ENCODE data around the gene RPS26.
"Not testable (repeated sequence)": the region's sequence is repeated elsewhere in the genome, so short reads cannot be mapped to it uniquely, and the experiment has no call there.

Gene RPS26

GRCh38 chr12:56021889-56022497 lies 19.7 kb upstream of the RPS26 start:
- DNase-seq (ENCODE audit: low read depth in 3 of 3): no peak

- DNase-seq (ENCODE audit: low read depth in 3 of 3): no peak
Measured at GRCh38 chr12:56028511-56029165, 13.1 kb upstream of the RPS26 start.

GRCh38 chr12:56029166-56029519 lies 12.6 kb upstream of the RPS26 start:
- DNase-seq (ENCODE audit: low read depth in 3 of 3): no peak

GRCh38 chr12:56029666-56030293 lies 11.9 kb upstream of the RPS26 start:
- peak in 1 of 3 donors; percentile 33 for DNase-seq (ENCODE audit: low read depth in 3 of 3)

- DNase-seq (ENCODE audit: low read depth in 3 of 3): no peak
Measured at GRCh38 chr12:56031987-56032386, 9.7 kb upstream of the RPS26 start.

GRCh38 chr12:56034586-56035332 lies 7.0 kb upstream of the RPS26 start:
- no peak for DNase-seq (ENCODE audit: low read depth in 3 of 3)

GRCh38 chr12:56037161-56037560 lies 4.6 kb upstream of the RPS26 start:
- DNase-seq (ENCODE audit: low read depth in 3 of 3): no peak

- DNase-seq (ENCODE audit: low read depth in 3 of 3): no peak
Measured at GRCh38 chr12:56038022-56038655, 3.6 kb upstream of the RPS26 start.

- no peak for DNase-seq (ENCODE audit: low read depth in 3 of 3)
Measured at GRCh38 chr12:56040151-56040550, 1.6 kb upstream of the RPS26 start.

GRCh38 chr12:56040963-56041551 lies 661 bp upstream of the RPS26 start:
- no peak for DNase-seq (ENCODE audit: low read depth in 3 of 3)

GRCh38 chr12:56042430-56042813 lies 704 bp downstream of the RPS26 start:
- DNase-seq (ENCODE audit: low read depth in 3 of 3): not testable (repeated sequence)

- no peak for DNase-seq (ENCODE audit: low read depth in 3 of 3)
Measured at GRCh38 chr12:56042843-56043242, 1.1 kb downstream of the RPS26 start.

GRCh38 chr12:56046027-56046780 lies 4.5 kb downstream of the RPS26 start:
- no peak for DNase-seq (ENCODE audit: low read depth in 3 of 3)

GRCh38 chr12:56053407-56053893 lies 11.7 kb downstream of the RPS26 start:
- no peak for DNase-seq (ENCODE audit: low read depth in 3 of 3)

GRCh38 chr12:56059964-56060363 lies 18.2 kb downstream of the RPS26 start:
- not testable (repeated sequence) for DNase-seq (ENCODE audit: low read depth in 3 of 3)

- DNase-seq (ENCODE audit: low read depth in 3 of 3): no peak
Measured at GRCh38 chr12:56061982-56062381, 20.3 kb downstream of the RPS26 start.

- no peak for DNase-seq (ENCODE audit: low read depth in 3 of 3)
Measured at GRCh38 chr12:56062996-56063395, 21.3 kb downstream of the RPS26 start.

- no peak for DNase-seq (ENCODE audit: low read depth in 3 of 3)
Measured at GRCh38 chr12:56071648-56072047, 29.9 kb downstream of the RPS26 start.

GRCh38 chr12:56074396-56074795 lies 32.7 kb downstream of the RPS26 start:
- DNase-seq (ENCODE audit: low read depth in 3 of 3): no peak

GRCh38 chr12:56077966-56078365 lies 36.2 kb downstream of the RPS26 start:
- not testable (repeated sequence) for DNase-seq (ENCODE audit: low read depth in 3 of 3)

GRCh38 chr12:56078427-56078826 lies 36.7 kb downstream of the RPS26 start:
- no peak for DNase-seq (ENCODE audit: low read depth in 3 of 3)

All from stimulated activated CD4-positive, alpha-beta T cell treated with anti-CD3 and anti-CD28 coated beads, TNF-alpha, amount 100 ng/mL, for 48 hours (primary cell).